A549 (cell line): ENCODE measurements around the gene PRKAR1B.

Experiments used
- BHLHE40 ChIP-seq: IDR thresholded peaks from 2 replicates; pipeline ENCODE4 v1.6.1; 2012; ENCODE audit warnings: low read depth, low read length, inconsistent platforms
- CEBPB ChIP-seq, 2 experiments: fragments of >200 bp in 1 of 2; sonication (Bioruptor Twin) in 1 of 2; formaldehyde crosslinking in 1 of 2; IDR thresholded peaks; 2 replicates each; pipeline ENCODE4 v1.6.1; 2012 to 2016
- CTCF ChIP-seq: fragments of >200 bp; sonication (Bioruptor Twin); formaldehyde crosslinking; IDR thresholded peaks from 3 replicates; pipeline ENCODE4 v1.5.1; 2016
- EP300 ChIP-seq, 2 experiments: fragments of >200 bp; sonication (Bioruptor Twin); formaldehyde crosslinking; IDR thresholded peaks; 2 replicates in 1 of 2; 3 replicates in 1 of 2; pipeline ENCODE4 v1.6.1; 2016 to 2017
- MAFK ChIP-seq: fragments of 450-650 bp; IDR thresholded peaks from 2 replicates; pipeline ENCODE4 v1.6.1; 2014; ENCODE audit not compliant: partially characterized antibody
- POLR2A ChIP-seq: IDR thresholded peaks from 2 replicates; pipeline ENCODE4 v1.6.1; 2012; ENCODE audit warnings: mild to moderate bottlenecking, low read length
- REST ChIP-seq: fragments of 200-600 bp; sonication (generic); IDR thresholded peaks from 2 replicates; pipeline ENCODE4 v1.6.1; 2016; ENCODE audit warnings: antibody characterized with exemption, mild to moderate bottlenecking, moderate library complexity
- ZFP36 ChIP-seq: fragments of 450-650 bp; IDR thresholded peaks from 2 replicates; pipeline ENCODE4 v1.6.1; 2014; ENCODE audit warnings: borderline replicate concordance; ENCODE audit not compliant: partially characterized antibody
- ZSCAN20 ChIP-seq: fragments of 250-450 bp; sonication (Bioruptor Pico); IDR thresholded peaks from 2 replicates; pipeline ENCODE4 v1.8.0; 2022; ENCODE audit warnings: mild to moderate bottlenecking, moderate library complexity
- TF ChIP-seq, protein P1 (sequence below): IDR thresholded peaks from 2 replicates; pipeline ENCODE4 v1.6.1; 2012
- TF ChIP-seq, protein P2 (sequence below): fragments of 450-650 bp; IDR thresholded peaks from 2 replicates; pipeline ENCODE4 v1.6.1; 2014; ENCODE audit warnings: antibody characterized with exemption

GRCh38 chr7:600149-601035 lies 126.7 kb downstream of the PRKAR1B start:
- no peak for TF ChIP-seq ZFP36
- no peak for TF ChIP-seq CTCF
- no peak for TF ChIP-seq BHLHE40
- TF ChIP-seq MAFK = no peak
- TF ChIP-seq, protein P1, sequence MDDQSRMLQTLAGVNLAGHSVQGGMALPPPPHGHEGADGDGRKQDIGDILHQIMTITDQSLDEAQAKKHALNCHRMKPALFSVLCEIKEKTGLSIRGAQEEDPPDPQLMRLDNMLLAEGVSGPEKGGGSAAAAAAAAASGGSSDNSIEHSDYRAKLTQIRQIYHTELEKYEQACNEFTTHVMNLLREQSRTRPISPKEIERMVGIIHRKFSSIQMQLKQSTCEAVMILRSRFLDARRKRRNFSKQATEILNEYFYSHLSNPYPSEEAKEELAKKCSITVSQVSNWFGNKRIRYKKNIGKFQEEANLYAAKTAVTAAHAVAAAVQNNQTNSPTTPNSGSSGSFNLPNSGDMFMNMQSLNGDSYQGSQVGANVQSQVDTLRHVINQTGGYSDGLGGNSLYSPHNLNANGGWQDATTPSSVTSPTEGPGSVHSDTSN = no peak
- no peak for TF ChIP-seq ZSCAN20 (CRISPR knock-in tag)
- TF ChIP-seq REST = no peak
- no peak for TF ChIP-seq EP300 (IDR thresholded peaks at IDR 0.05)
- TF ChIP-seq, protein P2, sequence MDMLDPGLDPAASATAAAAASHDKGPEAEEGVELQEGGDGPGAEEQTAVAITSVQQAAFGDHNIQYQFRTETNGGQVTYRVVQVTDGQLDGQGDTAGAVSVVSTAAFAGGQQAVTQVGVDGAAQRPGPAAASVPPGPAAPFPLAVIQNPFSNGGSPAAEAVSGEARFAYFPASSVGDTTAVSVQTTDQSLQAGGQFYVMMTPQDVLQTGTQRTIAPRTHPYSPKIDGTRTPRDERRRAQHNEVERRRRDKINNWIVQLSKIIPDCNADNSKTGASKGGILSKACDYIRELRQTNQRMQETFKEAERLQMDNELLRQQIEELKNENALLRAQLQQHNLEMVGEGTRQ = no peak
- TF ChIP-seq CEBPB (IDR thresholded peaks at IDR 0.05) = no peak
- no peak for TF ChIP-seq POLR2A
